ENCODE data around the gene TBC1D22A. TPM values are rescaled to one million over a fixed set of nuclear protein-coding genes. Genes with fewer than 3 reads are reported as not detected.

TBC1D22A gene
- total and polyA plus RNA-seq, 2 experiments from 2014 or later = 16.6 to 18.5 TPM

DNA sequence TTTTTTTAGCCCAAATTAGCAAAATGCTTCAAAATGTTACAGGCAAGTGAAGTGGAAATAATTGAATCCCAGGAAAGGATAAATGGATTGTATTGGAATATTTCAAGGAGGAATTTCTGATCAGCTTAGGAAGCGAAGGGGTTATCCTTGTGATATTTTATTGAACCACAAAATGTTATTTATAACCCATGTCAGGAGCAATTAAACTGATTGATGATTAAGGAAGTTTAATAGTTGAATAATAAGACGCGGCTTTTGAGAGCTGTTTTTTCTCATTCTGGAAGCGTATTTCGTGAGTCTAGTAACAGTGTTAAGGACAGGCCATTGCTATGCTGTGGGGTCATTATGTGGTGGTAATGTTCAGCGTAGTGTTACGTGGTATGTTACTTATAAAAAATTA lies 192.3 kb downstream of the TBC1D22A start:
- TF ChIP-seq, protein P1, sequence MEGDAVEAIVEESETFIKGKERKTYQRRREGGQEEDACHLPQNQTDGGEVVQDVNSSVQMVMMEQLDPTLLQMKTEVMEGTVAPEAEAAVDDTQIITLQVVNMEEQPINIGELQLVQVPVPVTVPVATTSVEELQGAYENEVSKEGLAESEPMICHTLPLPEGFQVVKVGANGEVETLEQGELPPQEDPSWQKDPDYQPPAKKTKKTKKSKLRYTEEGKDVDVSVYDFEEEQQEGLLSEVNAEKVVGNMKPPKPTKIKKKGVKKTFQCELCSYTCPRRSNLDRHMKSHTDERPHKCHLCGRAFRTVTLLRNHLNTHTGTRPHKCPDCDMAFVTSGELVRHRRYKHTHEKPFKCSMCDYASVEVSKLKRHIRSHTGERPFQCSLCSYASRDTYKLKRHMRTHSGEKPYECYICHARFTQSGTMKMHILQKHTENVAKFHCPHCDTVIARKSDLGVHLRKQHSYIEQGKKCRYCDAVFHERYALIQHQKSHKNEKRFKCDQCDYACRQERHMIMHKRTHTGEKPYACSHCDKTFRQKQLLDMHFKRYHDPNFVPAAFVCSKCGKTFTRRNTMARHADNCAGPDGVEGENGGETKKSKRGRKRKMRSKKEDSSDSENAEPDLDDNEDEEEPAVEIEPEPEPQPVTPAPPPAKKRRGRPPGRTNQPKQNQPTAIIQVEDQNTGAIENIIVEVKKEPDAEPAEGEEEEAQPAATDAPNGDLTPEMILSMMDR (IDR thresholded peaks at IDR 0.05; ENCODE audit: low read depth, low read length) = no peak
- Histone ChIP-seq H3K27me3 (no peaks in the 10 kb centered on the region), H3K36me3 (no peaks in the 10 kb centered on the region), H3K27ac (no peak overlapping the region), H3K4me3 (no peak overlapping the region), H3K9me3 (ENCODE audit: low read depth) (no peaks in the 10 kb centered on the region), H3K4me1 (ENCODE audit: low read depth) (no peaks in the 10 kb centered on the region)
- no peak for DNase-seq (ENCODE audit: low read depth in 1 of 2, low spot score in 1 of 2)

- no peaks in the 10 kb centered on the region for H3K9me3 ChIP-seq (ENCODE audit: low read depth)
- TF ChIP-seq, protein P1 (IDR thresholded peaks at IDR 0.05; ENCODE audit: low read depth, low read length) = no peak
- H3K36me3 ChIP-seq = no peaks in the 10 kb centered on the region
- H3K4me3 ChIP-seq = no peak overlapping the region
- H3K4me1 ChIP-seq (ENCODE audit: low read depth) = peaks cover 1% of the 10 kb centered on the region
- H3K27me3 ChIP-seq = no peaks in the 10 kb centered on the region
- DNase-seq (ENCODE audit: low read depth in 1 of 2, low spot score in 1 of 2) = no peak
- H3K27ac ChIP-seq = no peak overlapping the region
Observed at GRCh38 chr22:46956498-46957215, 194.2 kb downstream of the TBC1D22A start.

GRCh38 chr22:46957521-46957920 lies 195.1 kb downstream of the TBC1D22A start:
- Histone ChIP-seq H3K4me1 (ENCODE audit: low read depth) (peaks cover 7% of the 10 kb centered on the region), H3K27me3 (no peaks in the 10 kb centered on the region), H3K36me3 (no peaks in the 10 kb centered on the region), H3K27ac (no peak overlapping the region), H3K4me3 (no peak overlapping the region), H3K9me3 (ENCODE audit: low read depth) (no peaks in the 10 kb centered on the region)
- no peak for DNase-seq (ENCODE audit: low read depth in 1 of 2, low spot score in 1 of 2)
- TF ChIP-seq, protein P1 (IDR thresholded peaks at IDR 0.05; ENCODE audit: low read depth, low read length) = no peak

DNA sequence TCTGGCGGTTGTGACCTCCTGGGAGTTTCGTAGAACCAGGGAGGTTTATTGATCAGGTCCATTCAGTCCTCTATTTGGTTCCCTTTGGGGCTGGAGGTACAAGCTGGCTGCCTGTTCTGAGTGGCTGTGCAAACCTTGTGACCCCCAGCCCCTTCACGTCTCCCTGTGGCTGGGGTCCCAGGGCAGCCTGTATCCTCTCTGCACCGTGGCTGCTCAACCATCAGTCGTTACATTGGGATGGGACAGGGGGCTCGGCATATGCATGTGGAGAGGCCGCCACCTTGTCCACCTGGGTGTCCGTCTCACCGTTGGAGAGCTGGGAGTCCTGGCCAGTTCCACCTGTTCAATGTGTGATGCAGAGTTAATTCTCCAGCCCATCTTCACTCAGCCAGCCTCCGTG lies 195.7 kb downstream of the TBC1D22A start:
- Histone ChIP-seq H3K9me3 (ENCODE audit: low read depth) (no peaks in the 10 kb centered on the region), H3K27me3 (no peaks in the 10 kb centered on the region), H3K27ac (no peak overlapping the region), H3K4me1 (ENCODE audit: low read depth) (peaks cover 7% of the 10 kb centered on the region), H3K36me3 (no peaks in the 10 kb centered on the region), H3K4me3 (no peak overlapping the region)
- TF ChIP-seq, protein P1 (IDR thresholded peaks at IDR 0.05; ENCODE audit: low read depth, low read length) = no peak
- DNase-seq (ENCODE audit: low read depth in 1 of 2, low spot score in 1 of 2) = no peak

DNA sequence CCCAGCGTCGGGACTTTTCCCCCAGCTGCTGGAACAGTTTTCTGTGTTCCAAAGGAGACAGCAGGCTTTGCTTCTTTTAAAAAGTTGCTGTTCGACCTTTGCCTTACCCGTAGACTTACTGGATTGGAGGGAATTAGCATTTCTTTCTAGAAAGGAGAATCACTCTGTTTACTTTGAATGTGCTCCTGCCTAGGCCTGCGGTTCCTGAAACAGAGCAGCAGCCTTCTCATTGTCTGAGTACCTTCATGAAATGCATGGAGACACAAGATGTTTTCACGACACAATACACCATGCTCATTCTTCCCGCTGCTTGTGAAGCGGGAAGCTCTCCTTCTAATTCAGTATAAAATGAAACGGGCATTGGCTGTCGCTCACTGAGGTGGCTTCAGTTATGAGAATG lies 196.2 kb downstream of the TBC1D22A start:
- no peak overlapping the region for H3K4me3 ChIP-seq
- no peak for DNase-seq (ENCODE audit: low read depth in 1 of 2, low spot score in 1 of 2)
- no peak overlapping the region for H3K27ac ChIP-seq
- no peaks in the 10 kb centered on the region for H3K9me3 ChIP-seq (ENCODE audit: low read depth)
- TF ChIP-seq, protein P1 (IDR thresholded peaks at IDR 0.05; ENCODE audit: low read depth, low read length) = no peak
- no peaks in the 10 kb centered on the region for H3K36me3 ChIP-seq
- H3K4me1 ChIP-seq (ENCODE audit: low read depth) = peaks cover 7% of the 10 kb centered on the region
- no peaks in the 10 kb centered on the region for H3K27me3 ChIP-seq

Measured in cardiac muscle cell (in vitro differentiated cells and primary cell).